Naive thymus-derived CD4-positive, alpha-beta T cell (primary cell): ENCODE measurements around the gene C6orf132. TPM values are rescaled to one million over a fixed set of nuclear protein-coding genes. Genes with fewer than 3 reads are reported as not detected.
"Not testable (repeated sequence)": the region's sequence is repeated elsewhere in the genome, so short reads cannot be mapped to it uniquely, and the experiment has no call there.

ENCODE experiments used
- ATAC-seq: fragments of 150-1000 bp; cut with Tn5 transposase; 2 replicates; pipeline ENCODE4 v1.10.0; 2021; ENCODE audit warnings: mild to moderate bottlenecking, moderate library complexity
- CTCF ChIA-PET: fragments of 350-600 bp; sonication (Branson Sonifier 250); formaldehyde crosslinking; loops from one replicate; lab custom pipeline; 2021; ENCODE audit warnings: antibody characterized with exemption; lab: Charles Lee
- POLR2A ChIA-PET: fragments of 350-600 bp; sonication (Branson Sonifier 250); formaldehyde crosslinking; loops from one replicate; lab custom pipeline; 2021; ENCODE audit warnings: antibody characterized with exemption, inconsistent platforms; lab: Charles Lee
- DNase-seq, 9 donors: peaks; one replicate each; pipeline versions ENCODE4 v3.0.0 to v3.0.0-alpha.2; 2020 to 2022; ENCODE audit warnings: mixed read lengths in 1 of 9
- H3K27ac ChIP-seq: one replicate; pipeline ENCODE4 v1.7.0; 2013; ENCODE audit warnings: mild to moderate bottlenecking, low read depth, low read length, moderate library complexity
- H3K27me3 ChIP-seq, 2 donors: one replicate each; pipeline ENCODE4 v1.7.0; 2013; ENCODE audit warnings: low read length in 2 of 2, mild to moderate bottlenecking in 2 of 2, moderate library complexity in 2 of 2; ENCODE audit not compliant: control insufficient read depth in 2 of 2, insufficient read depth in 2 of 2
- H3K36me3 ChIP-seq, 3 experiments: 1 replicate in 2 of 3; 2 replicates in 1 of 3; pipeline ENCODE4 v1.7.0; 2013; ENCODE audit warnings: low read length in 3 of 3, mild to moderate bottlenecking in 3 of 3, moderate library complexity in 1 of 3; ENCODE audit not compliant: insufficient read depth in 3 of 3, control insufficient read depth in 2 of 3
- H3K4me1 ChIP-seq, 2 donors: one replicate each; pipeline ENCODE4 v1.7.0; 2013; ENCODE audit warnings: low read length in 2 of 2, mild to moderate bottlenecking in 2 of 2, moderate library complexity in 1 of 2; ENCODE audit not compliant: control insufficient read depth in 2 of 2, insufficient read depth in 2 of 2
- H3K4me3 ChIP-seq: 2 replicates; pipeline ENCODE4 v1.7.0; 2013; ENCODE audit warnings: mild to moderate bottlenecking, low read length
- H3K9me3 ChIP-seq, 3 experiments: 1 replicate in 2 of 3; 2 replicates in 1 of 3; pipeline ENCODE4 v1.7.0; 2013; ENCODE audit warnings: low read length in 3 of 3; ENCODE audit not compliant: control insufficient read depth in 2 of 3
- H3K27ac Mint-ChIP-seq, 9 donors: one replicate each; pipeline ENCODE4 v1.8.0; 2020 to 2022; ENCODE audit warnings: mixed read lengths in 9 of 9, mild to moderate bottlenecking in 8 of 9, moderate library complexity in 5 of 9, inconsistent platforms in 2 of 9
- H3K27me3 Mint-ChIP-seq, 5 donors: one replicate each; pipeline ENCODE4 v1.8.0; 2021 to 2022; ENCODE audit warnings: mixed read lengths in 5 of 5, mild to moderate bottlenecking in 1 of 5
- H3K36me3 Mint-ChIP-seq, 5 donors: one replicate each; pipeline ENCODE4 v1.8.0; 2020 to 2022; ENCODE audit warnings: mixed read lengths in 5 of 5, mild to moderate bottlenecking in 3 of 5, inconsistent platforms in 1 of 5
- H3K4me1 Mint-ChIP-seq, 7 donors: one replicate each; pipeline ENCODE4 v1.8.0; 2020 to 2022; ENCODE audit warnings: mixed read lengths in 7 of 7, mild to moderate bottlenecking in 3 of 7, inconsistent platforms in 1 of 7
- H3K4me3 Mint-ChIP-seq, 10 donors: one replicate each; pipeline ENCODE4 v1.8.0; 2020 to 2022; ENCODE audit warnings: mild to moderate bottlenecking in 10 of 10, mixed read lengths in 10 of 10, moderate library complexity in 6 of 10, inconsistent platforms in 2 of 10
- H3K9me3 Mint-ChIP-seq, 11 donors: one replicate each; pipeline ENCODE4 v1.8.0; 2020 to 2022; ENCODE audit warnings: mixed read lengths in 11 of 11, mild to moderate bottlenecking in 4 of 11, inconsistent platforms in 1 of 11, moderate library complexity in 1 of 11
- intact Hi-C, 2 donors: fragments of 100-400 bp; cut with micrococcal nuclease; formaldehyde crosslinking; loops; one replicate each; pipeline ENCODE4 v1.15.1; 2023
- polyA plus RNA-seq, 2 donors: library from polyadenylated mRNA; unstranded; fragments of 300-500 nt; fragmentation: Illumina TruSeq; gene quantifications; one replicate each; pipeline ENCODE4 v1.2.3, GENCODE V29; 2021
- total RNA-seq, 6 experiments: library from RNA in 5 of 6; stranded (reverse) in 5 of 6; gene quantifications; 1 replicate in 5 of 6; 2 replicates in 1 of 6; pipeline ENCODE4 v1.2.3 and lab custom pipeline; 2021 to 2026

C6orf132 gene
- total and polyA plus RNA-seq, 7 experiments from 2014 or later = 0.07 TPM; not detected in 6

DNA sequence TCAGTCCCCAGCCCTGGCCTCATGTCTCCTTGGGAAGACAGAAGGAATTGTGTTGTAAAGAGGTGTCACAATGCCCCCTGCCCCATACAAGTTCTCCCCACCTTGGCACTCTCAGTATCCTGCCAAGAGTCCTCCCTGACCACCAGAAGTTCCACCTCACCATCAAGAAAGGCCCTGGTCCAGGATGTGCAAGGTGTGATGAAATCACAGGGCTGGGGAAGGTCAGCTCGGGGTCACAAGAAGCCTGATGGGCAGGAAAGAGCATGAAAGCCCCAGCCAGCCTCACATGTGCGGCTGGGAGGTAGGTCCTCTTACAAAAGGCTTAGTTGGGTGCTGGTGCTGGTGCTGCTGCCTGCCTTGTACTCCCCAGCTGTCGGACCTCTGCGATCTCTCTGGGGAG is 12.9 kb upstream of the C6orf132 start:
- POLR2A ChIA-PET = no interaction called here
- H3K36me3 ChIP-seq = no peaks in the 10 kb centered on the region
- Mint-ChIP-seq H3K36me3 (no peaks in the 10 kb centered on the region), H3K9me3 (peaks cover 0 to 2% (median 0%) of the 10 kb centered on the region in 11 donors), H3K4me3 (no peak overlapping the region), H3K27ac (no peak overlapping the region), H3K27me3 (peaks cover 0 to 6% (median 0%) of the 10 kb centered on the region in 5 donors), H3K4me1 (no peaks in the 10 kb centered on the region)
- H3K4me3 ChIP-seq = no peak overlapping the region
- H3K27me3 ChIP-seq = no peaks in the 10 kb centered on the region
- no peaks in the 10 kb centered on the region for H3K9me3 ChIP-seq
- CTCF ChIA-PET = interaction anchor here (0.6 to 1.1 kb wide), 2 partner anchors 9 to 58 kb away, joined by 3 read pairs; no protein-coding TSS in a partner anchor
- DNase-seq (no peak), ATAC-seq (no peak)
- H3K4me1 ChIP-seq = no peaks in the 10 kb centered on the region
- no peak overlapping the region for H3K27ac ChIP-seq
- intact Hi-C loops = no loop called here

DNA sequence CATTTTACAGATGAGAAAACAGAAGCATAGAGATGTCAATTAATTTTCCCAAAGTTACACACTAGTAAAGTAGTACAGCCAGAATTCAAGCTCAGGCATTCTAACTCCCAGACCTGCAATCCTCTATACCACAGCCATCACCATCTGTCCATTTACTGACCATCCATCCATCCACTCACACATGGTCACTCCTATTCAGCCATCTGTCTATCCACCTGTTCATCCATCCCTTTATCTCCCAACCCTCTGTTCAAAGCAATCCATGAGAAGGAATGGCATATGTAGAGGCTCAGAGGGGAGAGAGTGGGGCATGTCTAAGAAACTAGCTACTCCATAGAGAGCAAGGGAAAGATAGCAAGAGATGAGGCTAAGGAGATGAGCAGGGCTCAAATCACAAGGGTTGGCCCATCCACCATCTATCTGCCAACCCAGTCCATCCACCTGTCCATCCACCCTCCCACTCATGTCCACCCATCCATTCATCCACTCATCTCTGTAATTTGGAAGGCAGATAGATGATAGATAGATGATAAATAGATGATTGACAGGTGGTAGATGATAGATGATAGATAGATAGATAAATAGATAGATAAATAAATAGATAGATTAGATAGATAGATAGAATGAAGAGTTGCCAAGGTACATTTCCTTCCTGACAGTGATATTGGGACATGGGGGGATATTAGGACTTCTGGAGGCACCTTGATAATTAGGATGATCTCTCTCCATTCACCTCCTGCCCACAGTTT is 12.2 kb upstream of the C6orf132 start:
- no peaks in the 10 kb centered on the region for H3K27me3 ChIP-seq
- H3K4me1 ChIP-seq = no peaks in the 10 kb centered on the region
- H3K4me3 Mint-ChIP-seq = no peak overlapping the region
- DNase-seq = no peak
- H3K27ac Mint-ChIP-seq = no peak overlapping the region
- peaks cover 0 to 2% (median 0%) of the 10 kb centered on the region in 11 donors for H3K9me3 Mint-ChIP-seq
- no peaks in the 10 kb centered on the region for H3K9me3 ChIP-seq
- ATAC-seq = no peak
- ChIA-PET POLR2A (no interaction called here), CTCF (no interaction called here)
- H3K36me3 Mint-ChIP-seq = no peaks in the 10 kb centered on the region
- no peaks in the 10 kb centered on the region for H3K4me1 Mint-ChIP-seq
- intact Hi-C loops = no loop called here
- H3K4me3 ChIP-seq = no peak overlapping the region
- peaks cover 0 to 4% (median 0%) of the 10 kb centered on the region in 5 donors for H3K27me3 Mint-ChIP-seq
- no peak overlapping the region for H3K27ac ChIP-seq
- no peaks in the 10 kb centered on the region for H3K36me3 ChIP-seq

DNA sequence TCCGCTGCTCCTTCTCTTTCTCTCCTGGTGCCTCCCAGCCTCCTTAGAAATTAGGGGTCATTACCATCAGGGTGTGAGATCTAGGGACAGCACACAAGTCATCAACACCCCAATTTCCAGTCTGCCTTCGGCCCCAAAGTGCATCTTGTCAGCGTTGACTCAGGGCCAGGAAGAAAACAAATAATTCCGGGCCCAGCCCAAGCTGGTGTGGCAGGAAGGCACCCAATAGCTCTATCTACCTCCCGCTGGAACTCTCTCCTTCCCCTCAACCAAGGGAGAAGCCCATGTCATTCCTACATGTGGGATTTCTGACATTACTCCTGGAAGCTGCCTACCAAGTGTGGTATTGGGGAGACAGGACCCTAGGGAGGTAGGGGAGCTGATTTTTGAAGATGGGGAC is 11.5 kb upstream of the C6orf132 start:
- H3K4me1 ChIP-seq = no peaks in the 10 kb centered on the region
- no peaks in the 10 kb centered on the region for H3K36me3 Mint-ChIP-seq
- ATAC-seq (no peak), DNase-seq (no peak)
- H3K27me3 ChIP-seq = no peaks in the 10 kb centered on the region
- POLR2A ChIA-PET = interaction anchor here (0.7 kb wide), 1 partner anchor 14 kb away, joined by 3 read pairs; no protein-coding TSS in a partner anchor
- H3K9me3 Mint-ChIP-seq = peaks cover 0 to 2% (median 0%) of the 10 kb centered on the region in 11 donors
- H3K27me3 Mint-ChIP-seq = peaks cover 0 to 4% (median 0%) of the 10 kb centered on the region in 5 donors
- intact Hi-C loops = no loop called here
- no peaks in the 10 kb centered on the region for H3K9me3 ChIP-seq
- CTCF ChIA-PET = no interaction called here
- no peak overlapping the region for H3K27ac ChIP-seq
- H3K4me1 Mint-ChIP-seq = no peaks in the 10 kb centered on the region
- H3K27ac Mint-ChIP-seq = peak overlapping the region in 1 of 9 donors; percentile 76
- H3K36me3 ChIP-seq = no peaks in the 10 kb centered on the region
- H3K4me3 Mint-ChIP-seq = no peak overlapping the region
- no peak overlapping the region for H3K4me3 ChIP-seq

DNA sequence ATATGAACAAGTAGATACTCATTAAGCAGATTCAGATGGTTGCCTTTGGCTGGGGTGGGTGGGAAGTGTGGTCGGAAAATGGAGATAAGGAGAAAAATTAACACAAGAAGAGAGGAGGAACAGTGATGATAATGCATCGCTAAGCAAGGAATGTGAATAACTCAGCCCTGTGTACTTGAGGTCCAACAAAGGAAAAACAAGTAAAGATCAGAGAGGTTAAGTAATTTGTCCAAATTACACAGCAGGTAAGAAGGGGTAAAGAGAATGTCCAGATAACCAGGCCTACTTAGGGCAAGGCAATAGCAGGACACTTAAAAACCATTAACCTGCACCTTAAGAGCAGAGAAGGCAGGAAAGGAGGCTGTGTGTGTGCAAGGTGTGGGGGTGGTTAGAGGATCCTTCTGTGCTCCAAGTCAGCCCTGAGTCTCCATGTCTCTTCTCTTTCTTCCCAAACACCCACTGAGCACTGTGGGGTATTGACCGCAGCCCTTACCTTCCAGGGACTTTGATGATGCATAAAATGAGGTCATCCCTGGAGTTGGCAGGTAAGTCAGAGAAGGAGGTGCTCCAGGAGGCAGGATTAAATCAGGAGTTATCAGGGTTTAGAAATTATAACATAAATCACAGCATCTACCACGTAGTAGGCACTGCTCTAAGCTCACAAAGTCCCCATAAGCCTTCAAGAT is 10.3 kb upstream of the C6orf132 start:
- H3K4me3 Mint-ChIP-seq, H3K4me1 ChIP-seq, H3K9me3 Mint-ChIP-seq, CTCF ChIA-PET, POLR2A ChIA-PET, ATAC-seq, H3K27ac Mint-ChIP-seq, intact Hi-C loops, DNase-seq, H3K27me3 Mint-ChIP-seq, H3K9me3 ChIP-seq, H3K36me3 Mint-ChIP-seq, H3K4me3 ChIP-seq, H3K36me3 ChIP-seq, H3K27ac ChIP-seq, H3K4me1 Mint-ChIP-seq, H3K27me3 ChIP-seq: not testable (repeated sequence)

DNA sequence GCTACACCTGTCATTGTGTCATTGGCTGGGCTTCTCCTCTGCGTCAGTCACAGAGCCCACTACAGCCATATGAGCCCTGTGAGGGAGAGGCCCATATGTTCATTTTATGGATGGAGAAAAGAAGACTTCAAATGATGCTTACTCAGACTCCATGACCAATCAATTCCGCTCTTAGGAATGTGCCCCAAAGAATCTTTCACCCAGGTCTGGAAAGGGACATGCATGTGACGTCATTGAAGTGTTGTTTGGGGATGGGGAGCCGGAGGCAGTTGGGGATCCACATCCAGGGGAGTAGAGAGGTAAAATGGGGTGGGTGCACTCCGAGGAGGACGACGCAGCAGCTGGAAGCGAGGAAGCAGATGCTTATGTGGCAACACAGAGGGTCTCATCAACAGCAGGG is 9.6 kb upstream of the C6orf132 start:
- Histone ChIP-seq H3K27me3 (no peaks in the 10 kb centered on the region), H3K27ac (no peak overlapping the region), H3K4me1 (no peaks in the 10 kb centered on the region), H3K36me3 (no peaks in the 10 kb centered on the region), H3K4me3 (no peak overlapping the region), H3K9me3 (no peaks in the 10 kb centered on the region)
- POLR2A ChIA-PET = no interaction called here
- CTCF ChIA-PET = no interaction called here
- Mint-ChIP-seq H3K27ac (no peak overlapping the region), H3K9me3 (peaks cover 0 to 2% (median 0%) of the 10 kb centered on the region in 11 donors), H3K4me1 (no peaks in the 10 kb centered on the region), H3K27me3 (peaks cover 0 to 4% (median 0%) of the 10 kb centered on the region in 5 donors), H3K36me3 (no peaks in the 10 kb centered on the region), H3K4me3 (no peak overlapping the region)
- DNase-seq (no peak), ATAC-seq (no peak)
- intact Hi-C loops = no loop called here

DNA sequence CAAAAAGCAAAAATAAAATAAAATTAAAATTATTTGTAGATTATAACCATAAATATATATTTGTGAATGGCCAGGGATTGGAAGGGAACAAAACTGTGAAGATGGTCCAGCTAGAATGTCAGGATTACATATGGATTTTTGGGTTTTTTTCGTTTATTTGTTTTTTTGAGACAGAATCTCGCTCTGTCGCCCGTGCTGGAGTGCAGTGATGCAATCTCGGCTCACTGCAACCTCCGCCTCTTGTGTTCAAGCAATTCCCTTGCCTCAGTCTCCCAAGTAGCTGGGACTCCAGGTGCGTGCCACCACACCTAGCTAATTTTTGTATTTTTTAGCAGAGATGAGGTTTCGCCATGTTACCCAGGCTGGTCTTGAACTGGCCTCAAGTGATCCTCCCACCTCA is 7.8 kb upstream of the C6orf132 start:
- intact Hi-C loops = no loop called here
- no peaks in the 10 kb centered on the region for H3K4me1 Mint-ChIP-seq

More for the DNA sequence above, 7.8 kb upstream of the C6orf132 start:
- no peak overlapping the region for H3K27ac ChIP-seq
- H3K4me3 ChIP-seq = no peak overlapping the region
- peaks cover 0 to 2% (median 0%) of the 10 kb centered on the region in 11 donors for H3K9me3 Mint-ChIP-seq
- no peak overlapping the region for H3K4me3 Mint-ChIP-seq
- H3K27me3 ChIP-seq = no peaks in the 10 kb centered on the region
- no peak overlapping the region for H3K27ac Mint-ChIP-seq
- ChIA-PET CTCF (no interaction called here), POLR2A (no interaction called here)
- no peak for ATAC-seq
- no peaks in the 10 kb centered on the region for H3K36me3 Mint-ChIP-seq
- H3K27me3 Mint-ChIP-seq = peaks cover 0 to 8% (median 0%) of the 10 kb centered on the region in 5 donors
- DNase-seq = no peak
- H3K36me3 ChIP-seq = no peaks in the 10 kb centered on the region
- no peaks in the 10 kb centered on the region for H3K4me1 ChIP-seq
- H3K9me3 ChIP-seq = no peaks in the 10 kb centered on the region
